Pericardium fibroblast (primary cell): ENCODE data around the gene FLRT2. TPM values are rescaled to one million over a fixed set of nuclear protein-coding genes. Genes with fewer than 3 reads are reported as not detected.

Source experiments
- total RNA-seq: library from RNA; depleted of rRNA; stranded (reverse); fragments of >200 nt; gene quantifications from 2 replicates; pipeline ENCODE4 v1.2.3, GENCODE V29; 2015

FLRT2 gene
- 31.5 and 80.2 TPM in 2 replicates for total RNA-seq

GRCh38 chr14:85529803-85530574 lies at the start of gene FLRT2:
Gene FLRT2 (plus strand): TSS chr14:85530144. CDS start chr14:85621515, 91,371 bp downstream.

